PC-3 (cell line): ENCODE measurements around the gene SLMAP. TPM values are rescaled to one million over a fixed set of nuclear protein-coding genes. Genes with fewer than 3 reads are reported as not detected.

ENCODE experiments used
- ATAC-seq: fragments of 200-7000 bp; cut with Tn5 transposase; 2 replicates; pipeline ENCODE4 v1.9.1; 2020; ENCODE audit warnings: mild to moderate bottlenecking, moderate library complexity
- BruUV-seq: library from RNA; stranded (reverse); fragments of 400-500 nt; replicated peaks from 2 replicates; lab custom pipeline; 2021; lab: Mats Ljungman, UMichigan
- CTCF ChIA-PET: fragments of 300-600 bp; sonication (Branson Sonifier 250); formaldehyde crosslinking; loops from one replicate; lab custom pipeline; 2022; ENCODE audit warnings: antibody characterized with exemption; lab: Charles Lee
- POLR2A ChIA-PET: fragments of 300-600 bp; sonication (Branson Sonifier 250); formaldehyde crosslinking; loops from one replicate; lab custom pipeline; 2022; ENCODE audit warnings: antibody characterized with exemption; ENCODE audit not compliant: unreplicated experiment; lab: Charles Lee
- DNase-seq: peaks from one replicate; pipeline ENCODE4 v3.0.0-alpha.2; 2015
- H2AFZ ChIP-seq: fragments of 300-600 bp; sonication (generic); 2 replicates; pipeline ENCODE4 v1.6.0; 2016; ENCODE audit warnings: antibody characterized with exemption, low read length
- H3F3A ChIP-seq: fragments of 300-600 bp; sonication (generic); one replicate; pipeline ENCODE4 v1.6.0; 2017; ENCODE audit warnings: antibody characterized with exemption, low read length, control low read depth, mild to moderate bottlenecking; ENCODE audit not compliant: unreplicated experiment
- H3K27ac ChIP-seq: fragments of 300-600 bp; sonication (generic); 2 replicates; pipeline ENCODE4 v1.5.1; 2016; ENCODE audit warnings: mild to moderate bottlenecking, low read length
- H3K27me3 ChIP-seq: fragments of 300-600 bp; sonication (generic); 2 replicates; pipeline ENCODE4 v1.6.1; 2016; ENCODE audit warnings: low read length, mixed read lengths
- H3K36me3 ChIP-seq: fragments of 300-600 bp; sonication (generic); 2 replicates; pipeline ENCODE4 v1.6.1; 2016; ENCODE audit warnings: low read depth, mixed run types, low read length, mixed read lengths
- H3K4me1 ChIP-seq: fragments of 300-600 bp; sonication (generic); 2 replicates; pipeline ENCODE4 v1.5.1; 2016; ENCODE audit warnings: low read length; ENCODE audit not compliant: insufficient read depth
- H3K4me2 ChIP-seq: fragments of 300-600 bp; sonication (generic); 2 replicates; pipeline ENCODE4 v1.6.0; 2016; ENCODE audit warnings: low read length
- H3K4me3 ChIP-seq: fragments of 300-600 bp; sonication (generic); 2 replicates; pipeline ENCODE4 v1.5.1; 2016; ENCODE audit warnings: mild to moderate bottlenecking, low read length, mixed read lengths
- H3K79me2 ChIP-seq: fragments of 300-600 bp; sonication (generic); 2 replicates; pipeline ENCODE4 v1.6.1; 2017; ENCODE audit warnings: low read length, mixed read lengths
- H3K9ac ChIP-seq: fragments of 300-600 bp; sonication (generic); 2 replicates; pipeline ENCODE4 v1.6.0; 2016; ENCODE audit warnings: mild to moderate bottlenecking, low read length
- H3K9me2 ChIP-seq: fragments of 300-600 bp; sonication (generic); replicated peaks from 2 replicates; pipeline ENCODE4 v1.6.1; 2016; ENCODE audit warnings: mixed run types, low read length, mixed read lengths
- H3K9me3 ChIP-seq: fragments of 300-600 bp; sonication (generic); 2 replicates; pipeline ENCODE4 v1.6.1; 2016; ENCODE audit warnings: low read length, mixed read lengths
- H4K20me1 ChIP-seq: fragments of 300-600 bp; sonication (generic); 2 replicates; pipeline ENCODE4 v1.6.1; 2016; ENCODE audit warnings: low read length, mixed read lengths
- EZH2 ChIP-seq: fragments of 300-600 bp; sonication (generic); IDR thresholded peaks from one replicate; pipeline ENCODE4 v1.6.1; 2017; ENCODE audit warnings: antibody characterized with exemption, mild to moderate bottlenecking, low read length; ENCODE audit not compliant: unreplicated experiment
- EZH2phosphoT487 ChIP-seq: fragments of 300-600 bp; sonication (generic); IDR thresholded peaks from 2 replicates; pipeline ENCODE4 v1.6.1; 2018; ENCODE audit warnings: mild to moderate bottlenecking, antibody characterized with exemption, low read length, borderline replicate concordance
- intact Hi-C: fragments of 100-400 bp; cut with micrococcal nuclease; formaldehyde crosslinking; loops from 2 replicates; pipeline ENCODE4 v1.9.0; 2023
- total RNA-seq: library from RNA; depleted of rRNA; stranded (reverse); fragments of >200 nt; gene quantifications from 2 replicates; pipeline ENCODE4 v1.2.3, GENCODE V29; 2014
- TF ChIP-seq, protein P1 (sequence below): fragments of 300-600 bp; sonication (generic); conservative IDR thresholded peaks from 2 replicates; pipeline ENCODE4 v1.5.1; 2017; ENCODE audit warnings: antibody characterized with exemption, low read depth, mild to moderate bottlenecking, low read length

Gene SLMAP
- total RNA-seq, 1 experiment from 2014 or later = 60.0 TPM

DNA sequence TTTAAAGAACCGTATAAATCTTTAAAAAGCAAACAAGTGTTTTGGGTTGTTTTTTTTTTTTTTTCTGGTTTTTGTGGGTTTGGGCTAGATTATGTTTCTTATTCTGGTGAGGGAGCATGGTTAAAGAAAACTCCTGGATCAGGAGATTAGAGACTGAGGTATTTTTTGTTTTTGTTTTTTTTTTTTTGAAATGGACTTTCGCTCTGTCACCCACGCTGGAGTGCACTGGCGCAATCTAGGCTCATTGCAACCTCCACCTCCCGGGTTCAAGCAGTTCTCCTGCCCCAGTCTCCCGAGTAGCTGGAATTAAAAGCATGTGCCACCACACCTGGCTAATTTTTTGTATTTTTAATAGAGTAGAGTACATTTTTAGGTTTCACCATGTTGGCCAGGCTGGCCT is 95.2 kb downstream of the SLMAP start:
- no peaks in the 10 kb centered on the region for H3K9me2 ChIP-seq
- no peaks in the 10 kb centered on the region; the same call in 1 of the 2 replicates for H3K36me3 ChIP-seq
- no peaks in the 10 kb centered on the region for H3K27me3 ChIP-seq
- H3K4me3 ChIP-seq = no peak overlapping the region
- BruUV-seq = no TSS peak
- H3K9ac ChIP-seq = no peak overlapping the region
- intact Hi-C loops = no loop called here
- no peak overlapping the region for H2AFZ ChIP-seq
- H3F3A ChIP-seq = no peaks in the 10 kb centered on the region
- no peaks in the 10 kb centered on the region for H3K9me3 ChIP-seq
- ATAC-seq = no peak
- DNase-seq = no peak
- H3K4me2 ChIP-seq = no peak overlapping the region
- no peaks in the 10 kb centered on the region for H3K4me1 ChIP-seq
- no peak overlapping the region for H3K27ac ChIP-seq
- ChIA-PET CTCF (no interaction called here), POLR2A (interaction anchor here (0.6 kb wide), 1 partner anchor 96 kb away, joined by 3 read pairs; no protein-coding TSS in a partner anchor)
- no peaks in the 10 kb centered on the region for H3K79me2 ChIP-seq
- TF ChIP-seq, protein P1, sequence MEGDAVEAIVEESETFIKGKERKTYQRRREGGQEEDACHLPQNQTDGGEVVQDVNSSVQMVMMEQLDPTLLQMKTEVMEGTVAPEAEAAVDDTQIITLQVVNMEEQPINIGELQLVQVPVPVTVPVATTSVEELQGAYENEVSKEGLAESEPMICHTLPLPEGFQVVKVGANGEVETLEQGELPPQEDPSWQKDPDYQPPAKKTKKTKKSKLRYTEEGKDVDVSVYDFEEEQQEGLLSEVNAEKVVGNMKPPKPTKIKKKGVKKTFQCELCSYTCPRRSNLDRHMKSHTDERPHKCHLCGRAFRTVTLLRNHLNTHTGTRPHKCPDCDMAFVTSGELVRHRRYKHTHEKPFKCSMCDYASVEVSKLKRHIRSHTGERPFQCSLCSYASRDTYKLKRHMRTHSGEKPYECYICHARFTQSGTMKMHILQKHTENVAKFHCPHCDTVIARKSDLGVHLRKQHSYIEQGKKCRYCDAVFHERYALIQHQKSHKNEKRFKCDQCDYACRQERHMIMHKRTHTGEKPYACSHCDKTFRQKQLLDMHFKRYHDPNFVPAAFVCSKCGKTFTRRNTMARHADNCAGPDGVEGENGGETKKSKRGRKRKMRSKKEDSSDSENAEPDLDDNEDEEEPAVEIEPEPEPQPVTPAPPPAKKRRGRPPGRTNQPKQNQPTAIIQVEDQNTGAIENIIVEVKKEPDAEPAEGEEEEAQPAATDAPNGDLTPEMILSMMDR = no peak
- TF ChIP-seq EZH2 (no peak), EZH2phosphoT487 (no peak)
- no peaks in the 10 kb centered on the region for H4K20me1 ChIP-seq

DNA sequence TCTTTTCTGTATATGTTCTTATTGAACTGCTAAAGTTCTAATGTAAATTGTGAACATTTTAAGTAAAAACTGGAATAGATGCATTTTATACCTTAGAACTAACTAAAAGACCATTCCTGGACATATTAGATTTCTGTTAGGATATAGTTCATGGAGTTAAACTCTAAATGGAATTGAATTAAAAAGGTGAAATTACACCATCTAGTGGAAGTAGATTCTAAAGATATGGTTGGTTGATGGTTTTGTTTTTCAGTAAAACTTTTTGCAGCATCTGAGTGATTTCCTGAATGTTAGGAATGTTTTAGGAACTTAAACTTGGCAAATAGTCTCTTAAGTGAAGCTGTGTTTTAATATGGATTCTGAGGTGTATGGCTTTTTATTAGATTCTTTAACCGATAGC is 96.8 kb downstream of the SLMAP start:
- Histone ChIP-seq H3K9ac (no peak overlapping the region), H4K20me1 (no peaks in the 10 kb centered on the region), H3K27ac (no peak overlapping the region), H2AFZ (no peak overlapping the region), H3K27me3 (no peaks in the 10 kb centered on the region), H3K9me2 (no peaks in the 10 kb centered on the region), H3K4me2 (no peak overlapping the region), H3K4me1 (no peaks in the 10 kb centered on the region), H3K36me3 (peaks cover 11% of the 10 kb centered on the region; the same call in 1 of the 2 replicates), H3F3A (no peaks in the 10 kb centered on the region), H3K79me2 (no peaks in the 10 kb centered on the region), H3K4me3 (no peak overlapping the region), H3K9me3 (no peaks in the 10 kb centered on the region)
- ChIA-PET CTCF (interaction anchor here (0.7 kb wide), 1 partner anchor 155 kb away, joined by 5 read pairs; no protein-coding TSS in a partner anchor), POLR2A (no interaction called here)
- DNase-seq (peak; percentile 54), ATAC-seq (peak; percentile 64)
- no peak for TF ChIP-seq EZH2phosphoT487
- no peak for TF ChIP-seq EZH2
- TF ChIP-seq, protein P1 = peak; percentile 73
- BruUV-seq = TSS peak; percentile 13
- intact Hi-C loops = loop anchor here (2.0 kb wide), 1 partner anchor 206 kb away; no protein-coding TSS in a partner anchor

DNA sequence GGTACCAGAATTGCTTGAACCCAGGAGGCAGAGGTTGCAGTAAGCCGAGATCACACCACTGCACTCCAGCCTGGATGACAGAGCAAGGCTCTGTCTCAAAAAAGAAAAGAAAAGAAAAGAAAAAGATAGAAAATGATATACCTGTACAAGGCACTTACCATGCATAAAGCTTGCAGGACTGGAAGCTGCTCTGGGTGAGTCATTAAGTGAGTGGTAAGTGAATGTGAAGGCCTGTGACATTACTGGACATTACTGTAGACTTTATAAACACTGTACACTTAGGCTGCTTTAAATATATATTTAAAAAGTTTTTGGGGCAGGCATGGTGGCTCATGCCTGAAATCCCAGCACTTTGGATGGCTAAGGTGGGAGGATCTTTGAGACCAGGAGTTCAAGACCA is 99.2 kb downstream of the SLMAP start:
- Histone ChIP-seq H3K36me3 (peaks cover 26% of the 10 kb centered on the region), H3K4me1 (no peaks in the 10 kb centered on the region), H3K79me2 (no peaks in the 10 kb centered on the region), H3K9me3 (no peaks in the 10 kb centered on the region), H4K20me1 (no peaks in the 10 kb centered on the region), H3K4me2 (no peak overlapping the region), H3K27ac (no peak overlapping the region), H3F3A (no peaks in the 10 kb centered on the region), H3K9ac (no peak overlapping the region), H3K27me3 (no peaks in the 10 kb centered on the region), H2AFZ (no peak overlapping the region), H3K4me3 (no peak overlapping the region), H3K9me2 (no peaks in the 10 kb centered on the region)
- DNase-seq (peak; percentile 62), ATAC-seq (peak; percentile 91)
- TF ChIP-seq EZH2 (no peak), EZH2phosphoT487 (no peak)
- TF ChIP-seq, protein P1 = no peak
- POLR2A ChIA-PET = interaction anchor here (0.5 to 0.6 kb wide), 2 partner anchors 185 to 257 kb away, joined by 4 read pairs; no protein-coding TSS in a partner anchor
- no TSS peak for BruUV-seq
- CTCF ChIA-PET = interaction anchor here (1.1 kb wide), 1 partner anchor 56 kb away, joined by 3 read pairs; no protein-coding TSS in a partner anchor
- intact Hi-C loops = no loop called here
